Endothelial cell of umbilical vein (primary cell): ENCODE data around the gene ANO6. TPM values are rescaled to one million over a fixed set of nuclear protein-coding genes. Genes with fewer than 3 reads are reported as not detected.

ENCODE experiments used
- BruUV-seq: library from RNA; stranded (reverse); fragments of 400-500 nt; replicated peaks from 2 replicates; lab custom pipeline; 2021; lab: Mats Ljungman, UMichigan
- CTCF ChIA-PET: fragments of 300-600, 350-600 bp; sonication (Branson Sonifier 250); formaldehyde crosslinking; loops from one replicate; lab custom pipeline; 2021; ENCODE audit warnings: antibody characterized with exemption, inconsistent platforms; lab: Charles Lee
- POLR2A ChIA-PET: fragments of 300-600, 350-600 bp; sonication (Branson Sonifier 250); formaldehyde crosslinking; loops from one replicate; lab custom pipeline; 2021; ENCODE audit warnings: antibody characterized with exemption, inconsistent platforms; lab: Charles Lee
- DNase-seq: peaks from one replicate; pipeline ENCODE4 v3.0.0-alpha.2; 2011; ENCODE audit warnings: low read depth, low spot score
- FAIRE-seq: peaks from 2 replicates; lab custom pipeline; 2011; peaks lifted over from hg19 to GRCh38; lab: Jason Lieb, UNC
- H2AFZ ChIP-seq: 2 replicates; pipeline ENCODE4 v1.6.0; 2012; ENCODE audit warnings: low read depth, low read length, control low read depth, inconsistent platforms
- H3K27ac ChIP-seq: 2 replicates; pipeline ENCODE4 v1.5.1; 2011; ENCODE audit warnings: low read depth, mild to moderate bottlenecking, control low read depth, low read length, moderate library complexity; ENCODE audit not compliant: insufficient read depth
- H3K27me3 ChIP-seq, 2 experiments: 2 replicates each; pipeline versions ENCODE4 v1.6.0 to v1.6.1; 2011; ENCODE audit warnings: low read length in 2 of 2, mixed read lengths in 1 of 2; ENCODE audit not compliant: control insufficient read depth in 2 of 2, insufficient read depth in 2 of 2
- H3K36me3 ChIP-seq, 2 experiments: 2 replicates in 1 of 2; 3 replicates in 1 of 2; pipeline ENCODE4 v1.5.1; 2011; ENCODE audit warnings: low read length in 2 of 2, mild to moderate bottlenecking in 1 of 2, moderate library complexity in 1 of 2; ENCODE audit not compliant: control insufficient read depth in 2 of 2, insufficient read depth in 2 of 2; ENCODE audit errors: extremely low read depth in 1 of 2
- H3K4me1 ChIP-seq: 3 replicates; pipeline ENCODE4 v1.5.1; 2011; ENCODE audit warnings: mild to moderate bottlenecking, low read length; ENCODE audit not compliant: control insufficient read depth, insufficient read depth; ENCODE audit errors: extremely low read depth
- H3K4me2 ChIP-seq: 2 replicates; pipeline ENCODE4 v1.6.1; 2011; ENCODE audit warnings: low read length, control low read depth, mixed read lengths; ENCODE audit not compliant: insufficient read depth
- H3K4me3 ChIP-seq, 3 experiments: fragments of 200-600 bp in 1 of 3; sonication (generic), shearing (Covaris generic) in 1 of 3; replicated peaks in 1 of 3; 2 replicates each; pipeline ENCODE4 v1.5.1; 2011 to 2016; ENCODE audit warnings: control low read depth in 3 of 3, low read length in 3 of 3, mild to moderate bottlenecking in 2 of 3, inconsistent platforms in 1 of 3, low read depth in 1 of 3, moderate library complexity in 1 of 3; ENCODE audit not compliant: insufficient read depth in 1 of 3
- H3K79me2 ChIP-seq: 2 replicates; pipeline ENCODE4 v1.6.0; 2012; ENCODE audit warnings: low read length, inconsistent platforms; ENCODE audit not compliant: control insufficient read depth, insufficient read depth
- H3K9ac ChIP-seq: replicated peaks from 2 replicates; pipeline ENCODE3; 2011; ENCODE audit warnings: low read length, control low read depth; ENCODE audit not compliant: insufficient read depth; ENCODE audit errors: extremely low read depth
- H3K9me1 ChIP-seq: replicated peaks from 3 replicates; pipeline ENCODE4 v1.6.0; 2011; ENCODE audit warnings: mild to moderate bottlenecking, low read length; ENCODE audit not compliant: control insufficient read depth, insufficient read depth; ENCODE audit errors: extremely low read depth
- H3K9me3 ChIP-seq: replicated peaks from 2 replicates; pipeline ENCODE4 v1.5.1; 2012; ENCODE audit warnings: low read length, inconsistent platforms; ENCODE audit not compliant: control insufficient read depth, insufficient read depth
- H4K20me1 ChIP-seq: replicated peaks from 2 replicates; pipeline ENCODE3; 2011; ENCODE audit warnings: mild to moderate bottlenecking, low read length; ENCODE audit not compliant: control insufficient read depth, insufficient read depth; ENCODE audit errors: extremely low read depth
- CTCF ChIP-seq, 2 donors: IDR thresholded peaks; 1 replicate in 1 of 2; 2 replicates in 1 of 2; pipeline ENCODE4 v1.5.1; 2011; ENCODE audit warnings: low read length in 2 of 2, mild to moderate bottlenecking in 2 of 2, moderate library complexity in 2 of 2, control low read depth in 1 of 2, inconsistent platforms in 1 of 2, low read depth in 1 of 2; ENCODE audit not compliant: insufficient read depth in 1 of 2; ENCODE audit errors: extremely low read depth in 1 of 2
- EZH2 ChIP-seq: IDR thresholded peaks from 2 replicates; pipeline ENCODE4 v1.6.1; 2012; ENCODE audit warnings: borderline replicate concordance, low read depth, mild to moderate bottlenecking, moderate library complexity, low read length, inconsistent platforms; ENCODE audit not compliant: severe bottlenecking
- FOS ChIP-seq: IDR thresholded peaks from 2 replicates; pipeline ENCODE4 v1.6.1; 2011; ENCODE audit warnings: mild to moderate bottlenecking, low read length, moderate library complexity, borderline replicate concordance; ENCODE audit not compliant: insufficient read depth
- GATA2 ChIP-seq: IDR thresholded peaks from 2 replicates; pipeline ENCODE4 v1.7.0; 2011; ENCODE audit warnings: low read depth, mild to moderate bottlenecking, moderate library complexity, mixed read lengths, low read length; ENCODE audit not compliant: insufficient read length, insufficient read depth
- JUN ChIP-seq: IDR thresholded peaks from 2 replicates; pipeline ENCODE4 v1.6.1; 2011; ENCODE audit warnings: borderline replicate concordance, low read depth; ENCODE audit not compliant: insufficient read length, insufficient read depth
- MAX ChIP-seq: IDR thresholded peaks from 2 replicates; pipeline ENCODE4 v1.6.1; 2011; ENCODE audit not compliant: insufficient read depth, insufficient read length
- MYC ChIP-seq: IDR thresholded peaks from one replicate; pipeline ENCODE4 v1.6.1; 2011; ENCODE audit warnings: mild to moderate bottlenecking, low read depth, low read length
- POLR2A ChIP-seq: IDR thresholded peaks from 2 replicates; pipeline ENCODE4 v1.6.1; 2012; ENCODE audit warnings: low read depth, mild to moderate bottlenecking, control low read depth, low read length
- POLR2AphosphoS5 ChIP-seq: IDR thresholded peaks from 2 replicates; pipeline ENCODE4 v1.6.1; 2012; ENCODE audit warnings: low read depth, mild to moderate bottlenecking, control low read depth, low read length, moderate library complexity; ENCODE audit not compliant: insufficient read depth
- dilution Hi-C: fragments of 300-500 bp; cut with MboI; formaldehyde crosslinking; loops from one replicate; pipeline ENCODE4 v1.15.0; 2019; ENCODE audit warnings: low sequenced_read_pairs; ENCODE audit not compliant: extremely low pct_ligation_motif_present
- intact Hi-C: fragments of 100-400 bp; cut with micrococcal nuclease; formaldehyde crosslinking; loops from one replicate; pipeline ENCODE4 v1.10.0; 2022
- polyA plus RNA-seq, 4 experiments: library from polyadenylated mRNA; depleted of rRNA in 3 of 4; stranded (reverse) in 3 of 4; unstranded in 1 of 4; fragments of >200 nt; gene quantifications; 2 replicates each; pipeline versions ENCODE4 v1.2.1 to v1.2.3, GENCODE V29; 2011 to 2012; ENCODE audit warnings: missing spikeins in 1 of 4
- total RNA-seq: library from RNA; stranded (reverse); gene quantifications from 2 replicates; pipeline ENCODE4 v1.2.3, GENCODE V29; 2021

ANO6 gene
- total and polyA plus RNA-seq, 2 donors (not counting 3 experiments of a cell fraction or from before 2014, with no cell fraction given): 21.3 to 67.6 TPM

- Histone ChIP-seq H3K9me3 (no peaks in the 10 kb centered on the region), H3K4me2 (no peak overlapping the region), H2AFZ (no peak overlapping the region), H3K9ac (no peak overlapping the region), H3K79me2 (no peaks in the 10 kb centered on the region), H3K4me3 (no peak overlapping the region), H3K9me1 (no peaks in the 10 kb centered on the region), H3K27me3 (no peaks in the 10 kb centered on the region), H3K36me3 (peaks cover 6 to 14% of the 10 kb centered on the region in 2 experiments), H4K20me1 (no peaks in the 10 kb centered on the region), H3K27ac (no peak overlapping the region), H3K4me1 (no peaks in the 10 kb centered on the region)
- ChIA-PET POLR2A (no interaction called here), CTCF (no interaction called here)
- FAIRE-seq: no peak
- TF ChIP-seq FOS (no peak), POLR2AphosphoS5 (no peak), MAX (no peak), MYC (no peak), GATA2 (no peak), JUN (no peak), CTCF (IDR thresholded peaks at IDR 0.05; ENCODE audit: extremely low read depth in 1 of 2, insufficient read depth in 1 of 2, low read depth in 1 of 2, low read length in 2 of 2) (no peak), POLR2A (no peak), EZH2 (no peak)
- dilution Hi-C loops: no loop called here
- BruUV-seq: no TSS peak
- intact Hi-C loops: no loop called here
- no peak for DNase-seq
Observed at GRCh38 chr12:45426294-45426693, 210.4 kb downstream of the ANO6 start.
